ENCODE measurements around the gene SYNE1. TPM values are rescaled to one million over a fixed set of nuclear protein-coding genes. Genes with fewer than 3 reads are reported as not detected.

The SYNE1 gene
- total RNA-seq, 1 experiment from 2014 or later: 3.0 TPM

DNA sequence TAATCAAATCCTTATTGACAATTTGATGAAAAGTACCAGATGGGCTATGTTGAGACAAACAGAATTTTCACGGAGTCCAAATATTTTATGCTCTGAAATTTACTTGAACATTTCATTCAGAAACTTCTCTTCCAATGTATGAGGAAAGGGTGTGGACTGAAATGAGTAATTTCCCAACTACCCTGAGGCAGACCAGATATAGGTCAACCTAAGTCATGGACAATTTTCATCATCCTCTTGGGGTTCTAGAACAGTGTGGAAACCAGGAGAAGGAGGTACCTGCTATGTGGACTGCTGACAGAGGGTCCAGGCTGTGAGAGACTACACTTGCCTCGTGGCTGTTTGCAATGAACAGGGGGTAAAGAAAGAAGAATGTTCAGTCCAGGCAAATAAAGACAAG is 506.7 kb downstream of the SYNE1 start:
- no peak overlapping the region for H2BK12ac ChIP-seq (ENCODE audit: insufficient read length, low read depth, low read length)
- H3K9me3 ChIP-seq (ENCODE audit: control insufficient read depth, low read depth, low read length): no peaks in the 10 kb centered on the region
- no peak overlapping the region for H2AK5ac ChIP-seq (ENCODE audit: insufficient read length, low read length)
- H2BK20ac ChIP-seq (ENCODE audit: low read depth, low read length, poor library complexity, severe bottlenecking): no peak overlapping the region
- H3K4me3 Mint-ChIP-seq: no peak overlapping the region
- TF ChIP-seq, protein P1, sequence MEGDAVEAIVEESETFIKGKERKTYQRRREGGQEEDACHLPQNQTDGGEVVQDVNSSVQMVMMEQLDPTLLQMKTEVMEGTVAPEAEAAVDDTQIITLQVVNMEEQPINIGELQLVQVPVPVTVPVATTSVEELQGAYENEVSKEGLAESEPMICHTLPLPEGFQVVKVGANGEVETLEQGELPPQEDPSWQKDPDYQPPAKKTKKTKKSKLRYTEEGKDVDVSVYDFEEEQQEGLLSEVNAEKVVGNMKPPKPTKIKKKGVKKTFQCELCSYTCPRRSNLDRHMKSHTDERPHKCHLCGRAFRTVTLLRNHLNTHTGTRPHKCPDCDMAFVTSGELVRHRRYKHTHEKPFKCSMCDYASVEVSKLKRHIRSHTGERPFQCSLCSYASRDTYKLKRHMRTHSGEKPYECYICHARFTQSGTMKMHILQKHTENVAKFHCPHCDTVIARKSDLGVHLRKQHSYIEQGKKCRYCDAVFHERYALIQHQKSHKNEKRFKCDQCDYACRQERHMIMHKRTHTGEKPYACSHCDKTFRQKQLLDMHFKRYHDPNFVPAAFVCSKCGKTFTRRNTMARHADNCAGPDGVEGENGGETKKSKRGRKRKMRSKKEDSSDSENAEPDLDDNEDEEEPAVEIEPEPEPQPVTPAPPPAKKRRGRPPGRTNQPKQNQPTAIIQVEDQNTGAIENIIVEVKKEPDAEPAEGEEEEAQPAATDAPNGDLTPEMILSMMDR (conservative IDR thresholded peaks at IDR 0.05): no peak
- H3K9ac ChIP-seq (ENCODE audit: extremely low read depth, insufficient read length, low read length): no peak overlapping the region
- H3K79me2 ChIP-seq (ENCODE audit: insufficient read depth, low read length): no peaks in the 10 kb centered on the region
- no peak overlapping the region for H3K4ac ChIP-seq (ENCODE audit: low read depth, low read length)
- H4K8ac ChIP-seq (replicated peaks; ENCODE audit: insufficient read length, low read depth, low read length): no peak overlapping the region
- H3K18ac ChIP-seq (ENCODE audit: insufficient read length, low read depth, low read length): no peak overlapping the region
- no peaks in the 10 kb centered on the region for H3K36me3 Mint-ChIP-seq (ENCODE audit: insufficient read depth in 1 of 3, low read depth in 3 of 3)
- DNase-seq: no peak
- H3K4me1 ChIP-seq (ENCODE audit: insufficient read depth, low read length): no peaks in the 10 kb centered on the region
- no CpG with 5 or more reads among the region's 2 CpGs for WGBS (ENCODE audit: extremely low coverage, insufficient read length, low lambda C conversion rate)
- no peak overlapping the region for H3K23ac ChIP-seq (ENCODE audit: insufficient read length, low read depth, low read length)
- H4K20me1 ChIP-seq (ENCODE audit: control insufficient read depth, insufficient read depth, insufficient read length): no peaks in the 10 kb centered on the region
- no peaks in the 10 kb centered on the region for H3K27me3 ChIP-seq (ENCODE audit: insufficient read depth, low read length)
- H2BK120ac ChIP-seq (ENCODE audit: low read depth, low read length, poor library complexity, severe bottlenecking): no peak overlapping the region
- H3K79me1 ChIP-seq (ENCODE audit: insufficient read depth, low read depth, low read length, poor library complexity, severe bottlenecking): no peaks in the 10 kb centered on the region
- H2BK15ac ChIP-seq (ENCODE audit: low read depth, low read length): no peak overlapping the region
- no peak overlapping the region for H2BK5ac ChIP-seq (ENCODE audit: insufficient read length, low read length)
- no peaks in the 10 kb centered on the region; a peak in 1 of 4 replicates for H3K4me1 Mint-ChIP-seq
- no peaks in the 10 kb centered on the region for H3K27me3 Mint-ChIP-seq (ENCODE audit: low read depth)
- H3K27ac ChIP-seq (ENCODE audit: insufficient read length, low read depth, low read length): no peak overlapping the region
- H2AFZ ChIP-seq (ENCODE audit: low read length): no peak overlapping the region
- H3K9me3 Mint-ChIP-seq: no peaks in the 10 kb centered on the region; a peak in 1 of 5 replicates
- H3K14ac ChIP-seq (ENCODE audit: insufficient read depth, low read length): no peak overlapping the region
- no peak overlapping the region for H4K91ac ChIP-seq (ENCODE audit: insufficient read length, low read depth, low read length)
- H3K56ac ChIP-seq (ENCODE audit: insufficient read length, low read depth, low read length): no peak overlapping the region
- H3K27ac Mint-ChIP-seq: 0 out of 7 replicates have a peak overlapping the region, but pooled peaks of 1 of the 3 experiments have one; percentile 45
- H3K4me2 ChIP-seq (ENCODE audit: insufficient read depth, insufficient read length, low read length): no peak overlapping the region
- H3T11ph ChIP-seq (ENCODE audit: low read length): no peak overlapping the region
- H4K5ac ChIP-seq (ENCODE audit: insufficient read length, low read depth, low read length): no peak overlapping the region
- no peaks in the 10 kb centered on the region for H3K23me2 ChIP-seq (ENCODE audit: insufficient read length, low read depth, low read length, poor library complexity, severe bottlenecking)
